CD4-positive, CD25-positive, alpha-beta regulatory T cell (primary cell): ENCODE results near the gene SHISA8. TPM values are rescaled to one million over a fixed set of nuclear protein-coding genes. Genes with fewer than 3 reads are reported as not detected.

Experiments
- ATAC-seq, 2 donors: fragments of 150-1000 bp; cut with Tn5 transposase; one replicate each; pipeline ENCODE4 v1.10.0; 2021; ENCODE audit warnings: low read depth in 2 of 2, moderate number of reproducible peaks in 2 of 2, moderate library complexity in 1 of 2
- DNase-seq, 3 donors: peaks; one replicate each; pipeline versions ENCODE4 v3.0.0 to v3.0.0-alpha.2; 2012 to 2022; ENCODE audit warnings: mixed read lengths in 1 of 3
- H3K27ac ChIP-seq: one replicate; pipeline ENCODE4 v1.7.0; 2013; ENCODE audit warnings: mild to moderate bottlenecking, low read length; ENCODE audit not compliant: insufficient read depth, poor library complexity, severe bottlenecking
- H3K27me3 ChIP-seq: one replicate; pipeline ENCODE4 v1.7.0; 2013; ENCODE audit warnings: low read length; ENCODE audit not compliant: control insufficient read depth, insufficient read depth
- H3K36me3 ChIP-seq: one replicate; pipeline ENCODE4 v1.7.0; 2013; ENCODE audit warnings: mild to moderate bottlenecking, low read length, moderate library complexity; ENCODE audit not compliant: control insufficient read depth, insufficient read depth
- H3K4me1 ChIP-seq: 2 replicates; pipeline ENCODE4 v1.7.0; 2013; ENCODE audit warnings: mild to moderate bottlenecking, low read length; ENCODE audit not compliant: insufficient read depth, control insufficient read depth, poor library complexity, severe bottlenecking
- H3K4me3 ChIP-seq: one replicate; pipeline ENCODE4 v1.7.0; 2013; ENCODE audit warnings: low read depth, mild to moderate bottlenecking, low read length, moderate library complexity
- H3K9me3 ChIP-seq, 2 experiments: 1 replicate in 1 of 2; 2 replicates in 1 of 2; pipeline ENCODE4 v1.7.0; 2013; ENCODE audit warnings: low read length in 2 of 2, mild to moderate bottlenecking in 1 of 2, moderate library complexity in 1 of 2; ENCODE audit not compliant: control insufficient read depth in 2 of 2
- H3K27ac Mint-ChIP-seq, 3 donors: one replicate each; pipeline ENCODE4 v1.8.0; 2020 to 2022; ENCODE audit warnings: mild to moderate bottlenecking in 3 of 3, mixed read lengths in 3 of 3, moderate library complexity in 2 of 3
- H3K27me3 Mint-ChIP-seq: one replicate; pipeline ENCODE4 v1.8.0; 2022; ENCODE audit warnings: mild to moderate bottlenecking, mixed read lengths
- H3K36me3 Mint-ChIP-seq: one replicate; pipeline ENCODE4 v1.8.0; 2020; ENCODE audit warnings: mixed read lengths
- H3K4me1 Mint-ChIP-seq, 4 donors: one replicate each; pipeline ENCODE4 v1.8.0; 2020 to 2022; ENCODE audit warnings: mixed read lengths in 4 of 4, mild to moderate bottlenecking in 1 of 4
- H3K4me3 Mint-ChIP-seq, 4 donors: one replicate each; pipeline ENCODE4 v1.8.0; 2020 to 2022; ENCODE audit warnings: mild to moderate bottlenecking in 4 of 4, mixed read lengths in 4 of 4, moderate library complexity in 3 of 4
- H3K9me3 Mint-ChIP-seq, 7 donors: one replicate each; pipeline ENCODE4 v1.8.0; 2020 to 2022; ENCODE audit warnings: mixed read lengths in 7 of 7, mild to moderate bottlenecking in 3 of 7, moderate library complexity in 2 of 7
- polyA plus RNA-seq, 4 donors: library from polyadenylated mRNA; unstranded; fragments of 300-500 nt; fragmentation: Illumina TruSeq; gene quantifications; one replicate each; pipeline ENCODE4 v1.2.3, GENCODE V29; 2021
- total RNA-seq: library from RNA; stranded (reverse); gene quantifications from one replicate; pipeline ENCODE4 v1.2.3, GENCODE V29; 2022

Gene SHISA8
- total and polyA plus RNA-seq, 5 donors from 2014 or later, result 0.27 to 0.28 TPM; not detected in 3

DNA sequence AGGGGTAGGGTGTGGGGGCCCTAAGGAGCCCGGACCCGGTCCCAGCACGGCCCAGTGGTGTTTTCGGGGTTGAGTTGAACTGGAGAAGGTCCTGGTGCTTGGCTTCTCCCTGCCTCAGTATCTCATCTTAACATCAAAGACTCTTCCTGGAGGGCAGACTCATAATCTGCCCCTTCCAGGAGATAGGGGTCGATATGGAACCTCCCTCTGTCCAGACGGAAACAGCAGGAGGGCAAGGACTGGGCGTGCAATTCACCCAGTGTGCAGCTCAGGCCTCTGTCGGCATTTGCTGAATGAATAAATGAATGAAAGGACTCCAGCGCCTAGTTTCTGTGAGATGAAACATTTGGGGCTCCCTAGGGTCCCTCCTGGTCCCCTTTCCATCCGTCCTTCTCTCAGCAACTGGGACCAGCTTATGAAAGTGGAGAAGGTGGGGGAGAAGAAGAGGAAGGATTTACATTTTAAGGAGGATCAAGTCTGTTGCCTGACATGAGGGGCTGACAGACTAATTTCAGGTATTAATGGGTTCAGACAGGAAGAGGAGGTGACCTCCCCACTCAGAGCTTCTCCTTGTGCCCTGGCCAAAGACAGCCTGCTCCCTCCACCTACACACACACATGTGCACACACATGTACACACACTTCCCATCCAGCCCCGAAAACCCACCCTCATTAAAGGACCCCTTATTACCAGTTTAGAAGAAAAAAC lies 1.1 kb upstream of the SHISA8 start:
- Histone ChIP-seq H3K4me1 (peaks cover 43% of the 10 kb centered on the region), H3K9me3 (no peaks in the 10 kb centered on the region), H3K4me3 (no peak overlapping the region), H3K27ac (no peak overlapping the region), H3K27me3 (peaks cover 19% of the 10 kb centered on the region), H3K36me3 (no peaks in the 10 kb centered on the region)
- Mint-ChIP-seq H3K36me3 (no peaks in the 10 kb centered on the region), H3K27ac (peak overlapping the region in 2 of 3 donors; percentile 58 to 65), H3K27me3 (peaks cover 58% of the 10 kb centered on the region), H3K4me1 (peaks cover 0 to 51% (median 11%) of the 10 kb centered on the region in 4 donors), H3K9me3 (peaks cover 0 to 3% (median 0%) of the 10 kb centered on the region in 7 donors), H3K4me3 (peak overlapping the region; percentile 44 to 78 (median 72))
- DNase-seq (no peak), ATAC-seq (no peak)

DNA sequence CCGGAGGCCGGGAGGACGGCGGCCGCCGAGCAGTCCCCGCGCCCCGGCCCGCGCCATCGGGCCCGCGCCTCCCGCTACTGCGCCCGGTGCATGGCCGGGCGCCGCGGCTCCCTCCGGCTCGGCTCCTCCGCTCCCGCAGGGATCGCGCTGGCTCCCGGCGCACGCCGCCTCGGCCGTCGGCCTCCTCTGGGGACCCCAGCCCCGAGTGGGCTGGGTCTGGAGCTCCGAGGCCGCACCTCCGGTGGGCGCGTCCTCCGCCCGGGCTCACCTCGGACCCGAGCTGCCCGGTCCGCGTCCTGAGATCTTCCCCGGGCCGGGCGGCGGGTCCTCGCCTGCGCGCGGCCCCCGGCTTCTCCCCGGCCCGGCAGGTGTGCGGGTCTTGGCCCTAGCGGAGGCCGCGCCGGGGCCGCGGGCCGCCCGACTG lies 251 bp downstream of the SHISA8 start:
- Mint-ChIP-seq H3K9me3 (peaks cover 0 to 3% (median 0%) of the 10 kb centered on the region in 7 donors), H3K4me1 (peaks cover 0 to 48% (median 11%) of the 10 kb centered on the region in 4 donors), H3K36me3 (no peaks in the 10 kb centered on the region), H3K27me3 (peaks cover 61% of the 10 kb centered on the region), H3K27ac (no peak overlapping the region), H3K4me3 (no peak overlapping the region)
- peaks cover 51% of the 10 kb centered on the region for H3K4me1 ChIP-seq
- H3K4me3 ChIP-seq, result no peak overlapping the region
- no peaks in the 10 kb centered on the region for H3K36me3 ChIP-seq
- H3K27me3 ChIP-seq, result peaks cover 19% of the 10 kb centered on the region
- H3K9me3 ChIP-seq, result no peaks in the 10 kb centered on the region
- H3K27ac ChIP-seq, result no peak overlapping the region
- ATAC-seq (no peak), DNase-seq (no peak)

DNA sequence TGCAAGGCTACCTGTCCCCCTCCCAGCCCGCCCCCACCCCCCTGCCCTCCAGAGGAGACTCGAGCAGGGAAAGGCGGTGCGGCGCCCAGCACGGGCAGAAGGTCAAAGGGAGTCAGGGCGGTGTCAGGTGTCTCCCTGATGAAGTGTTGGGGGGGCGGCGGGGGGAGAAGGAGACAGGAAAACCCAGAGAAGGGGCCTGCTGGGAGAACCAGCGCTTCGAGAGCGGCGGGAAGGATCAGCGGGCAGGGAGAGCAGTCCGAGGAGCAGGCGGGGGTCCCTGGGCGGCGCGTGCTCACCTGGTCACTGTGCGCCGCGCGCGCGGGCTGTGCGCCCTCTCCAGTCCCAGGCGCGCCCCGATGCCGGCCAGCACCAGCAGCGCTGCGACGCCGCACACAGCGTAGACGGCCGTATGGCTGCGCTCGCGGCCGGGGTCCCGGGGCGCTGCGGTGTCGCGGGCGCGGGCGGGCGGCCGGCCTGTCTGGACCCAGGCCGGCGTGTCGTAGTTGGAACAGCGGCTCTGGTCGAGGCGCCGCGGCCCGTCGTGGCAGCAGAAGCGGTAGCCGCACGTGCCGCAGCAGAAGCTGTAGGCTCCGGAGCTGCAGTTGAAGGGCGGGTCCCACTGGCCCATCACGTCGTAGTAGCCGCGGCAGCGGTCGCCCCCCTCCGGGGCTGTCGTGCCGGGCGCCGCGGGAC lies 886 bp downstream of the SHISA8 start:
- Histone ChIP-seq H3K36me3 (no peaks in the 10 kb centered on the region), H3K4me3 (no peak overlapping the region), H3K27me3 (peaks cover 19% of the 10 kb centered on the region), H3K9me3 (no peaks in the 10 kb centered on the region), H3K4me1 (peaks cover 51% of the 10 kb centered on the region), H3K27ac (no peak overlapping the region)
- DNase-seq (peak in 1 of 3 donors; percentile 24), ATAC-seq (no peak)
- peaks cover 0 to 50% (median 13%) of the 10 kb centered on the region in 4 donors for H3K4me1 Mint-ChIP-seq
- H3K36me3 Mint-ChIP-seq, result no peaks in the 10 kb centered on the region
- H3K27me3 Mint-ChIP-seq, result peaks cover 67% of the 10 kb centered on the region
- H3K27ac Mint-ChIP-seq, result no peak overlapping the region
- H3K9me3 Mint-ChIP-seq, result peaks cover 0 to 3% (median 0%) of the 10 kb centered on the region in 7 donors
- peak overlapping the region in 2 of 4 donors; percentile 26 to 60 for H3K4me3 Mint-ChIP-seq

DNA sequence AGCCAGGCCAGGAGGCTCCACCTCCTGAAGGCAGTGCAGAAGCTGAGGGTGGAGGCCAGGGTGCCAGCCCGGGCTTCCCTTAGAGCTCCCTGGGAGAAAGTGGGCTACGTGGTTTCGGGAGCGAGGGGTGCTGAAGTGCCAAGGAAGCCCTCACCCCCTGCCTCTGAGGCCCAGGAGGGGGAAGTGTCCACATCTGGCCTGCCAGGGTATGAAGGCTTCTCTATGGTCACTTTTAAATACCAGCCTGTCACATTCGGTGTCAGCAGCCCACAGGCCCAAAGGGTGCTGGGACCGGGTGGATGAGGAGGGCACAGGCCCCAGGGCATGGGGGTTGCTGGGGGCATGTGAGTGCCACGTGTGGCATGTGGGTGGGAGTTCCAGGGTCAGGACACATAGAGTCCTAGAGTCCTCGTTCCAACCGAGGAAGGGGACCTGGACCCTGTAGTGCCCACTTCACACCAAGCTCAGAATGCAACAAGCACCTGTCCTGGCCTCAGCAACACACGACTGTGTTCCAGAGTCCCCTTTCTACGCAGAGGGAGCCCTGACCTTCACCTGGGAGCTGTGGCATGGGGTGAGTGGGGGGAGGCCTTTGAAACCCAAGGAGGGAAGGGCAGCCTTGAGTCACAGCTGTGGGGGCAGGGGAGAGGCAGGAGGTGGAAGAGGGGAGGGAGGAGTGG lies 1.7 kb downstream of the SHISA8 start:
- H3K4me1 ChIP-seq, result peaks cover 55% of the 10 kb centered on the region
- H3K9me3 Mint-ChIP-seq, result peaks cover 0 to 3% (median 0%) of the 10 kb centered on the region in 7 donors
- H3K4me3 Mint-ChIP-seq, result peak overlapping the region in 3 of 4 donors; percentile 66 to 93 (median 68)
- no peak overlapping the region for H3K27ac Mint-ChIP-seq
- H3K36me3 Mint-ChIP-seq, result no peaks in the 10 kb centered on the region
- H3K27ac ChIP-seq, result no peak overlapping the region
- DNase-seq (no peak), ATAC-seq (no peak)
- H3K4me3 ChIP-seq, result no peak overlapping the region
- no peaks in the 10 kb centered on the region for H3K9me3 ChIP-seq
- H3K27me3 Mint-ChIP-seq, result peaks cover 71% of the 10 kb centered on the region
- H3K4me1 Mint-ChIP-seq, result peaks cover 0 to 55% (median 17%) of the 10 kb centered on the region in 4 donors
- no peaks in the 10 kb centered on the region for H3K36me3 ChIP-seq
- peaks cover 19% of the 10 kb centered on the region for H3K27me3 ChIP-seq

DNA sequence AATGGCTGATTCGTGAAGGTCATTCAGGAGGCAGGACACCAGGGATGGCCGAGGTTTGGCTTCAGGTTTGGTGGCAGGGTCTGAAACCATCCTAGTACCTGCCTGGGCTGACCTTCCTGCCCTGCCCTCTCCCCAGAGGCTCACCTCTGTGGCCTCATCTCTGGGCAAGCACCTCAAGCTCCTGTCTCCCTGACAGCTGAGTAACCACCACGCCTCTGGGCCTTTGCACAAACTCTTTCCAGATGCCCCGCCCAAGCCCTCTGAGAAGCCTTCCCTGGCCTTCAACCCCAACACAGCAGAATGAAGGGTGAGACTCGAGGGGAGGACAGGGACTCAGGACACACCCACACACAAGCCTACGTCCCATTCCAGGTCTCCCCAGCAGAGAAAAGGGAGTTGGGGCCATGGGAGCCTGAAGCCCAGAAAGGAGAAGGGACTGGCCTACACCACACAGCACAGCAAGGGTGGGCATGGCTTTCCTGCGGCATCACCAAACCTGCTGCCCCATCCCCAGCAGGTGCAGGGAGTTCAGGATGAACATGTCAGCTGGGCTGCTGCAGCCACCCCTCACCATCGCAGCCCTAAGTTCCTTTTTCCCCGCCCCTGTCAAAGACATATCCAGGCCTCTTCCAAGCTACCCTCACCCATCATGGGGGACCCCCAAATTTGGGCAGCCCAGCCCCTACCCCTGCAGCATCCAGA lies 2.4 kb downstream of the SHISA8 start:
- H3K27ac Mint-ChIP-seq, result no peak overlapping the region
- H3K27me3 Mint-ChIP-seq, result peaks cover 67% of the 10 kb centered on the region
- Histone ChIP-seq H3K27ac (no peak overlapping the region), H3K4me1 (peaks cover 55% of the 10 kb centered on the region), H3K4me3 (no peak overlapping the region), H3K27me3 (peaks cover 19% of the 10 kb centered on the region), H3K9me3 (no peaks in the 10 kb centered on the region), H3K36me3 (no peaks in the 10 kb centered on the region)
- peaks cover 0 to 57% (median 17%) of the 10 kb centered on the region in 4 donors for H3K4me1 Mint-ChIP-seq
- H3K4me3 Mint-ChIP-seq, result peak overlapping the region; percentile 50 to 87 (median 66)
- H3K36me3 Mint-ChIP-seq, result no peaks in the 10 kb centered on the region
- peaks cover 0 to 3% (median 0%) of the 10 kb centered on the region in 7 donors for H3K9me3 Mint-ChIP-seq
- DNase-seq (no peak), ATAC-seq (no peak)

DNA sequence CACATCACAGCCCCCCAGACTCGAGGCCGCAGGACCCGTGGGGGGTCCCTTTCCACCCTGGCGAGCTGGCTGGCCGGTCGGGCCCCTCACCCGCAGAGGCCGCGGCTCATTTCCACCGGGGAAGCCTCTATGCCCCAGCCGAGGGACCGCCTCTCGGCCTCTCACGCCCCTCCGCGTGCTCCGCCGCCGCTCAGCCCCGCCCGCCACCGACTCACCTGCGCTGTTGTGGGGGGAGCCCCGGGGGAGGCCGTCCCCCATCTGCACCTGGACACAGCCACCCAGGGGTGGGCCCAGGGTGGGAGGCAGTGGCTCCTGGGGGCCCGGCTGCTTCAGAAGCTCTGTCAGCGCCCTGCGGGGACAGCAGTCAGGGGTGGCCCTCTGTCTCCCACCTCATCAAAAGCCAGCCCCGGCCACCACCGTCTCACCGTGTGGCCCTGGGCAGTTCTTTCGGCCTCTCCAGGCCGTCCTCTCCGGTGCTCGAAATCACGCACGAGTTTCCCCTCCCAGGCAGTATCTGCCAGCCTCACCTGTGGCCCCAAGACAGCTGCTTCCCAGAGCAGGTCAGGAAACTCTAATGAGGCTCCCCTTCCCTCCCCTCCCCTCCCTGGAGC lies 3.8 kb downstream of the SHISA8 start:
- no peaks in the 10 kb centered on the region for H3K36me3 Mint-ChIP-seq
- Histone ChIP-seq H3K27ac (no peak overlapping the region), H3K4me1 (peaks cover 56% of the 10 kb centered on the region), H3K9me3 (no peaks in the 10 kb centered on the region), H3K36me3 (no peaks in the 10 kb centered on the region), H3K4me3 (no peak overlapping the region), H3K27me3 (peaks cover 16% of the 10 kb centered on the region)
- peak overlapping the region; percentile 66 to 93 (median 83) for H3K4me3 Mint-ChIP-seq
- peak in 1 of 2 donors; percentile 17 for ATAC-seq
- peaks cover 0 to 50% (median 15%) of the 10 kb centered on the region in 4 donors for H3K4me1 Mint-ChIP-seq
- peaks cover 0 to 3% (median 0%) of the 10 kb centered on the region in 7 donors for H3K9me3 Mint-ChIP-seq
- peaks cover 54% of the 10 kb centered on the region for H3K27me3 Mint-ChIP-seq
- peak overlapping the region in 2 of 3 donors; percentile 79 to 83 for H3K27ac Mint-ChIP-seq
- DNase-seq, result peak in 1 of 3 donors; percentile 37
